Caco-2 (cell line): ENCODE results near the gene CAND2. TPM values are rescaled to one million over a fixed set of nuclear protein-coding genes. Genes with fewer than 3 reads are reported as not detected.

Experiments
- BruUV-seq: library from RNA; stranded (reverse); fragments of 400-500 nt; replicated peaks from 2 replicates; lab custom pipeline; 2021; lab: Mats Ljungman, UMichigan
- CTCF ChIA-PET: fragments of 300-600 bp; sonication (Branson Sonifier 250); formaldehyde crosslinking; loops from one replicate; lab custom pipeline; 2022; ENCODE audit warnings: antibody characterized with exemption; lab: Charles Lee
- POLR2A ChIA-PET: fragments of 300-600 bp; sonication (Branson Sonifier 250); formaldehyde crosslinking; loops from one replicate; lab custom pipeline; 2022; ENCODE audit warnings: antibody characterized with exemption; lab: Charles Lee
- DNase-seq, 2 experiments: peaks; one replicate each; pipeline versions ENCODE4 v3.0.0 to v3.0.0-alpha.2; 2020 to 2022
- H3K27me3 ChIP-seq: replicated peaks from 2 replicates; pipeline ENCODE4 v1.6.0; 2011; ENCODE audit warnings: low read length; ENCODE audit not compliant: control insufficient read depth, insufficient read depth
- H3K36me3 ChIP-seq: 2 replicates; pipeline ENCODE4 v1.5.1; 2011; ENCODE audit warnings: low read length; ENCODE audit not compliant: control insufficient read depth, insufficient read depth
- H3K4me1 ChIP-seq: fragments of 250-450 bp; sonication (Bioruptor Pico); 2 replicates; pipeline ENCODE4 v1.5.1; 2020; ENCODE audit warnings: mild to moderate bottlenecking
- H3K4me3 ChIP-seq: 2 replicates; pipeline ENCODE4 v1.5.1; 2011; ENCODE audit warnings: low read depth, mild to moderate bottlenecking, control low read depth, low read length
- H3K9me3 ChIP-seq: fragments of 250-450 bp; sonication (Bioruptor Pico); 2 replicates; pipeline ENCODE4 v1.5.1; 2020; ENCODE audit warnings: mild to moderate bottlenecking, moderate library complexity
- H3K27ac Mint-ChIP-seq: one replicate; pipeline ENCODE4 v1.8.0; 2022; ENCODE audit warnings: mixed read lengths; ENCODE audit not compliant: unreplicated experiment
- H3K27me3 Mint-ChIP-seq: one replicate; pipeline ENCODE4 v1.8.0; 2022; ENCODE audit warnings: mixed read lengths; ENCODE audit not compliant: insufficient read depth, unreplicated experiment
- H3K36me3 Mint-ChIP-seq: one replicate; pipeline ENCODE4 v1.8.0; 2022; ENCODE audit warnings: mild to moderate bottlenecking, mixed read lengths; ENCODE audit not compliant: insufficient read depth, unreplicated experiment
- H3K4me1 Mint-ChIP-seq: one replicate; pipeline ENCODE4 v1.8.0; 2022; ENCODE audit warnings: low read depth, mixed read lengths; ENCODE audit not compliant: unreplicated experiment
- H3K4me3 Mint-ChIP-seq: one replicate; pipeline ENCODE4 v1.8.0; 2022; ENCODE audit warnings: mild to moderate bottlenecking, moderate library complexity, mixed read lengths; ENCODE audit not compliant: unreplicated experiment
- H3K9me3 Mint-ChIP-seq: one replicate; pipeline ENCODE4 v1.8.0; 2022; ENCODE audit warnings: mixed read lengths; ENCODE audit not compliant: unreplicated experiment
- intact Hi-C: fragments of 100-400 bp; cut with micrococcal nuclease; formaldehyde crosslinking; loops from one replicate; pipeline ENCODE4 v1.10.0; 2022; ENCODE audit not compliant: unreplicated experiment
- total RNA-seq: library from RNA; stranded (reverse); gene quantifications from 2 replicates; pipeline ENCODE4 v1.2.3, GENCODE V29; 2022
- TF ChIP-seq, protein P1 (sequence below), 2 experiments: fragments of 200-600 bp in 1 of 2; IDR thresholded peaks; 1 replicate in 1 of 2; 2 replicates in 1 of 2; pipeline versions ENCODE4 v1.5.1 to v1.8.0; 2011 to 2022; ENCODE audit warnings: antibody characterized with exemption in 1 of 2, control low read depth in 1 of 2, inconsistent platforms in 1 of 2, low read depth in 1 of 2, low read length in 1 of 2, mild to moderate bottlenecking in 1 of 2, moderate library complexity in 1 of 2; ENCODE audit not compliant: insufficient read depth in 1 of 2, severe bottlenecking in 1 of 2, unreplicated experiment in 1 of 2

Gene CAND2
- total RNA-seq, 1 experiment from 2014 or later: not detected

DNA sequence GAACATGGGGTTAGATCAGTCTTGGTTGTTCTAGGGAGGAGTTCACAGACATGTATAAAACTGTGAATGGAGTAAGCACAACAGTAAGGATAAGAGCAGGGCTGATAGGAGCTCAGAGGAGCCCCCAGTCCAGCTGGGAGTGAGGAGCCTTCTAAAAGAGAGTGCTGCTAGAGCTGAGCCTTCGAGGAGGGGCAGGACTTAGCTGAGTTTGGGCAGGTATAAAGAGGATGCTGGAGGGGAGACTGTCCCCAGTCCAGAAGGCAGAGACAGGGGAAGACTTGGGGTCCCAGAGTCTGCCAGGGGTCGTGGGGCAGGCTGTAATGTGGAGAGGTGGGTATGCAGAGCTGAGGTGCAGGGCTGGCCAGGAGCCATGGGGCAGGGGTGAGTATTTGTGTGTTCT, 12.1 kb downstream of the CAND2 start:
- H3K36me3 ChIP-seq: no peaks in the 10 kb centered on the region
- no peak overlapping the region for H3K4me3 ChIP-seq
- Mint-ChIP-seq H3K9me3 (no peaks in the 10 kb centered on the region), H3K36me3 (no peaks in the 10 kb centered on the region), H3K4me1 (no peaks in the 10 kb centered on the region), H3K4me3 (peak overlapping the region; percentile 66), H3K27ac (no peak overlapping the region), H3K27me3 (peaks cover 4% of the 10 kb centered on the region)
- ChIA-PET POLR2A (no interaction called here), CTCF (interaction anchor here (2.0 to 2.7 kb wide), 2 partner anchors 14 to 33 kb away, joined by 6 to 20 read pairs; partner anchors contain the start of gene RPL32)
- intact Hi-C loops: no loop called here
- H3K27me3 ChIP-seq: no peaks in the 10 kb centered on the region
- no peaks in the 10 kb centered on the region for H3K9me3 ChIP-seq
- 0 out of 2 replicates have a peak, but pooled peaks cover 4% of the 10 kb centered on the region for H3K4me1 ChIP-seq
- no peak for DNase-seq
- BruUV-seq: no TSS peak
- TF ChIP-seq, protein P1, sequence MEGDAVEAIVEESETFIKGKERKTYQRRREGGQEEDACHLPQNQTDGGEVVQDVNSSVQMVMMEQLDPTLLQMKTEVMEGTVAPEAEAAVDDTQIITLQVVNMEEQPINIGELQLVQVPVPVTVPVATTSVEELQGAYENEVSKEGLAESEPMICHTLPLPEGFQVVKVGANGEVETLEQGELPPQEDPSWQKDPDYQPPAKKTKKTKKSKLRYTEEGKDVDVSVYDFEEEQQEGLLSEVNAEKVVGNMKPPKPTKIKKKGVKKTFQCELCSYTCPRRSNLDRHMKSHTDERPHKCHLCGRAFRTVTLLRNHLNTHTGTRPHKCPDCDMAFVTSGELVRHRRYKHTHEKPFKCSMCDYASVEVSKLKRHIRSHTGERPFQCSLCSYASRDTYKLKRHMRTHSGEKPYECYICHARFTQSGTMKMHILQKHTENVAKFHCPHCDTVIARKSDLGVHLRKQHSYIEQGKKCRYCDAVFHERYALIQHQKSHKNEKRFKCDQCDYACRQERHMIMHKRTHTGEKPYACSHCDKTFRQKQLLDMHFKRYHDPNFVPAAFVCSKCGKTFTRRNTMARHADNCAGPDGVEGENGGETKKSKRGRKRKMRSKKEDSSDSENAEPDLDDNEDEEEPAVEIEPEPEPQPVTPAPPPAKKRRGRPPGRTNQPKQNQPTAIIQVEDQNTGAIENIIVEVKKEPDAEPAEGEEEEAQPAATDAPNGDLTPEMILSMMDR (IDR thresholded peaks at IDR 0.05; ENCODE audit: insufficient read depth in 1 of 2, low read depth in 1 of 2, low read length in 1 of 2, severe bottlenecking in 1 of 2, unreplicated experiment in 1 of 2): no peak

DNA sequence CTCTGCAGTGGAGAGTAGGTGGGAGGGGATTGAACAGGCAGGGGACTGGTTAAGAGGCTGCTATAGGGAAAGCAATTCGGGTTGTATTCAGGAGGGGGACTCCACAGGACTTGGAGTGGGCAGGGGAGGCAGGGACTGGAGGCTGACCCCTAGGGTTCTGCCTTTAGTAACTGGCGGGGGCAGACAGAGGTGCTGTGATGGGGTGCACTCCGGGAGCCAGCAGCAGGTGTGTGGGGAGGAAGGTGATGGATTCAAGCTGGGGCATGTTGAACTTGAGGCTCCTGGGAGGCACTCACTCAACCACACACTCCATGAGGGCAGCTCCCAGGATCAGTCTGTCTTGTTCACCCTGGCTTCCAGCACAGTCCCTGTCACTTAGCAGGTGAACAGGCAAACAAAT, 12.5 kb downstream of the CAND2 start:
- peaks cover 4% of the 10 kb centered on the region for H3K27me3 Mint-ChIP-seq
- ChIA-PET CTCF (interaction anchor here (1.5 to 2.7 kb wide), 3 partner anchors 14 to 103 kb away, joined by 6 to 20 read pairs (median 7); partner anchors contain the start of gene RPL32), POLR2A (no interaction called here)
- H3K4me3 ChIP-seq: no peak overlapping the region
- H3K27me3 ChIP-seq: no peaks in the 10 kb centered on the region
- H3K36me3 ChIP-seq: no peaks in the 10 kb centered on the region
- no peak overlapping the region for H3K27ac Mint-ChIP-seq
- DNase-seq: no peak
- H3K4me3 Mint-ChIP-seq: peak overlapping the region; percentile 66
- H3K36me3 Mint-ChIP-seq: no peaks in the 10 kb centered on the region
- TF ChIP-seq, protein P1 (IDR thresholded peaks at IDR 0.05; ENCODE audit: insufficient read depth in 1 of 2, low read depth in 1 of 2, low read length in 1 of 2, severe bottlenecking in 1 of 2, unreplicated experiment in 1 of 2): no peak
- no peaks in the 10 kb centered on the region for H3K9me3 Mint-ChIP-seq
- intact Hi-C loops: no loop called here
- no peaks in the 10 kb centered on the region for H3K4me1 Mint-ChIP-seq
- no peaks in the 10 kb centered on the region for H3K9me3 ChIP-seq
- 0 out of 2 replicates have a peak, but pooled peaks cover 4% of the 10 kb centered on the region for H3K4me1 ChIP-seq
- no TSS peak for BruUV-seq

DNA sequence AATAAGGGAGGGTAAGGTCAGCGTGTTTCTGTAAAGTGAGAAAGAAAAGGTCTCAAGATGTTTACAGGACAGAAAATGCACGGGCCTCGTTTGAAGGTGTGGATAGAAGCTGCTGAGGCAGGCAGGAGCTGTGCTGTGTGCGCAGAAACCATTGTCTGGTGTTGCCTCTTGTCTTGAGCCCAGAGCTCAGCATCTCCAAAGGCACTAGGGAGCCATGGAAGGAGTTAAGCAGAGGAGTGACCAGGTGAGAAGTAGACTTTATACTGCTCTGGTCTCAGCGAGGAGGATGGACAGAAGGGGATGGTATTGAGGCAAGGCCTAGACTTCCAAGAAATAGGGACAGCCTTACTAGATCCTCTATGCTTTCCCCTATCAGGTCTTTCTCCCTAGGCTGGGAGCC, 13.0 kb downstream of the CAND2 start:
- DNase-seq: no peak
- Mint-ChIP-seq H3K4me3 (peak overlapping the region; percentile 66), H3K27me3 (peaks cover 4% of the 10 kb centered on the region), H3K4me1 (no peaks in the 10 kb centered on the region), H3K27ac (no peak overlapping the region), H3K36me3 (no peaks in the 10 kb centered on the region), H3K9me3 (no peaks in the 10 kb centered on the region)
- Histone ChIP-seq H3K9me3 (no peaks in the 10 kb centered on the region), H3K4me3 (no peak overlapping the region), H3K4me1 (0 out of 2 replicates have a peak, but pooled peaks cover 4% of the 10 kb centered on the region), H3K36me3 (no peaks in the 10 kb centered on the region), H3K27me3 (no peaks in the 10 kb centered on the region)
- POLR2A ChIA-PET: no interaction called here
- TF ChIP-seq, protein P1 (IDR thresholded peaks at IDR 0.05; ENCODE audit: insufficient read depth in 1 of 2, low read depth in 1 of 2, low read length in 1 of 2, severe bottlenecking in 1 of 2, unreplicated experiment in 1 of 2): no peak
- intact Hi-C loops: no loop called here
- BruUV-seq: no TSS peak
- CTCF ChIA-PET: interaction anchor here (1.1 to 2.7 kb wide), 7 partner anchors 10 to 325 kb away, joined by 6 to 20 read pairs (median 7); partner anchors contain the start of genes RPL32 and TSEN2
